PC-3 (cell line): ENCODE measurements around the gene EIF2B5. TPM values are rescaled to one million over a fixed set of nuclear protein-coding genes. Genes with fewer than 3 reads are reported as not detected.
A peak's percentile ranks its signal among the peaks of the same experiment; 100 is the strongest.

Experiments
- ATAC-seq: fragments of 200-7000 bp; cut with Tn5 transposase; 2 replicates; pipeline ENCODE4 v1.9.1; 2020; ENCODE audit warnings: mild to moderate bottlenecking, moderate library complexity
- BruUV-seq: library from RNA; stranded (reverse); fragments of 400-500 nt; replicated peaks from 2 replicates; lab custom pipeline; 2021; lab: Mats Ljungman, UMichigan
- CTCF ChIA-PET: fragments of 300-600 bp; sonication (Branson Sonifier 250); formaldehyde crosslinking; loops from one replicate; lab custom pipeline; 2022; ENCODE audit warnings: antibody characterized with exemption; lab: Charles Lee
- POLR2A ChIA-PET: fragments of 300-600 bp; sonication (Branson Sonifier 250); formaldehyde crosslinking; loops from one replicate; lab custom pipeline; 2022; ENCODE audit warnings: antibody characterized with exemption; ENCODE audit not compliant: unreplicated experiment; lab: Charles Lee
- DNase-seq: peaks from one replicate; pipeline ENCODE4 v3.0.0-alpha.2; 2015
- H2AFZ ChIP-seq: fragments of 300-600 bp; sonication (generic); 2 replicates; pipeline ENCODE4 v1.6.0; 2016; ENCODE audit warnings: antibody characterized with exemption, low read length
- H3F3A ChIP-seq: fragments of 300-600 bp; sonication (generic); one replicate; pipeline ENCODE4 v1.6.0; 2017; ENCODE audit warnings: antibody characterized with exemption, low read length, control low read depth, mild to moderate bottlenecking; ENCODE audit not compliant: unreplicated experiment
- H3K27ac ChIP-seq: fragments of 300-600 bp; sonication (generic); 2 replicates; pipeline ENCODE4 v1.5.1; 2016; ENCODE audit warnings: mild to moderate bottlenecking, low read length
- H3K27me3 ChIP-seq: fragments of 300-600 bp; sonication (generic); 2 replicates; pipeline ENCODE4 v1.6.1; 2016; ENCODE audit warnings: low read length, mixed read lengths
- H3K36me3 ChIP-seq: fragments of 300-600 bp; sonication (generic); 2 replicates; pipeline ENCODE4 v1.6.1; 2016; ENCODE audit warnings: low read depth, mixed run types, low read length, mixed read lengths
- H3K4me1 ChIP-seq: fragments of 300-600 bp; sonication (generic); 2 replicates; pipeline ENCODE4 v1.5.1; 2016; ENCODE audit warnings: low read length; ENCODE audit not compliant: insufficient read depth
- H3K4me2 ChIP-seq: fragments of 300-600 bp; sonication (generic); 2 replicates; pipeline ENCODE4 v1.6.0; 2016; ENCODE audit warnings: low read length
- H3K4me3 ChIP-seq: fragments of 300-600 bp; sonication (generic); 2 replicates; pipeline ENCODE4 v1.5.1; 2016; ENCODE audit warnings: mild to moderate bottlenecking, low read length, mixed read lengths
- H3K79me2 ChIP-seq: fragments of 300-600 bp; sonication (generic); 2 replicates; pipeline ENCODE4 v1.6.1; 2017; ENCODE audit warnings: low read length, mixed read lengths
- H3K9ac ChIP-seq: fragments of 300-600 bp; sonication (generic); 2 replicates; pipeline ENCODE4 v1.6.0; 2016; ENCODE audit warnings: mild to moderate bottlenecking, low read length
- H3K9me2 ChIP-seq: fragments of 300-600 bp; sonication (generic); replicated peaks from 2 replicates; pipeline ENCODE4 v1.6.1; 2016; ENCODE audit warnings: mixed run types, low read length, mixed read lengths
- H3K9me3 ChIP-seq: fragments of 300-600 bp; sonication (generic); 2 replicates; pipeline ENCODE4 v1.6.1; 2016; ENCODE audit warnings: low read length, mixed read lengths
- H4K20me1 ChIP-seq: fragments of 300-600 bp; sonication (generic); 2 replicates; pipeline ENCODE4 v1.6.1; 2016; ENCODE audit warnings: low read length, mixed read lengths
- EZH2 ChIP-seq: fragments of 300-600 bp; sonication (generic); IDR thresholded peaks from one replicate; pipeline ENCODE4 v1.6.1; 2017; ENCODE audit warnings: antibody characterized with exemption, mild to moderate bottlenecking, low read length; ENCODE audit not compliant: unreplicated experiment
- EZH2phosphoT487 ChIP-seq: fragments of 300-600 bp; sonication (generic); IDR thresholded peaks from 2 replicates; pipeline ENCODE4 v1.6.1; 2018; ENCODE audit warnings: mild to moderate bottlenecking, antibody characterized with exemption, low read length, borderline replicate concordance
- intact Hi-C: fragments of 100-400 bp; cut with micrococcal nuclease; formaldehyde crosslinking; loops from 2 replicates; pipeline ENCODE4 v1.9.0; 2023
- total RNA-seq: library from RNA; depleted of rRNA; stranded (reverse); fragments of >200 nt; gene quantifications from 2 replicates; pipeline ENCODE4 v1.2.3, GENCODE V29; 2014
- TF ChIP-seq, protein P1 (sequence below): fragments of 300-600 bp; sonication (generic); conservative IDR thresholded peaks from 2 replicates; pipeline ENCODE4 v1.5.1; 2017; ENCODE audit warnings: antibody characterized with exemption, low read depth, mild to moderate bottlenecking, low read length

EIF2B5 gene
- total RNA-seq, 1 experiment from 2014 or later = 51.3 TPM

- Histone ChIP-seq H3K36me3 (peaks cover 47% of the 10 kb centered on the region), H3K9me2 (no peaks in the 10 kb centered on the region), H3K27ac (peak overlapping the region; percentile 62), H3F3A (no peaks in the 10 kb centered on the region), H3K9me3 (no peaks in the 10 kb centered on the region), H4K20me1 (peaks cover 18% of the 10 kb centered on the region), H3K9ac (peak overlapping the region; percentile 97), H3K79me2 (peaks cover 52% of the 10 kb centered on the region), H3K4me2 (peak overlapping the region; percentile 97), H2AFZ (peak overlapping the region; percentile 36; the same call in 1 of the 2 replicates), H3K4me3 (peak overlapping the region; percentile 89), H3K4me1 (peaks cover 47% of the 10 kb centered on the region), H3K27me3 (no peaks in the 10 kb centered on the region)
- POLR2A ChIA-PET = no interaction called here
- intact Hi-C loops = no loop called here
- peak; percentile 81 for DNase-seq
- TF ChIP-seq EZH2 (no peak), EZH2phosphoT487 (no peak)
- TF ChIP-seq, protein P1, sequence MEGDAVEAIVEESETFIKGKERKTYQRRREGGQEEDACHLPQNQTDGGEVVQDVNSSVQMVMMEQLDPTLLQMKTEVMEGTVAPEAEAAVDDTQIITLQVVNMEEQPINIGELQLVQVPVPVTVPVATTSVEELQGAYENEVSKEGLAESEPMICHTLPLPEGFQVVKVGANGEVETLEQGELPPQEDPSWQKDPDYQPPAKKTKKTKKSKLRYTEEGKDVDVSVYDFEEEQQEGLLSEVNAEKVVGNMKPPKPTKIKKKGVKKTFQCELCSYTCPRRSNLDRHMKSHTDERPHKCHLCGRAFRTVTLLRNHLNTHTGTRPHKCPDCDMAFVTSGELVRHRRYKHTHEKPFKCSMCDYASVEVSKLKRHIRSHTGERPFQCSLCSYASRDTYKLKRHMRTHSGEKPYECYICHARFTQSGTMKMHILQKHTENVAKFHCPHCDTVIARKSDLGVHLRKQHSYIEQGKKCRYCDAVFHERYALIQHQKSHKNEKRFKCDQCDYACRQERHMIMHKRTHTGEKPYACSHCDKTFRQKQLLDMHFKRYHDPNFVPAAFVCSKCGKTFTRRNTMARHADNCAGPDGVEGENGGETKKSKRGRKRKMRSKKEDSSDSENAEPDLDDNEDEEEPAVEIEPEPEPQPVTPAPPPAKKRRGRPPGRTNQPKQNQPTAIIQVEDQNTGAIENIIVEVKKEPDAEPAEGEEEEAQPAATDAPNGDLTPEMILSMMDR = no peak
- CTCF ChIA-PET = interaction anchor here (1.0 kb wide), 1 partner anchor 51 kb away, joined by 3 read pairs; no protein-coding TSS in a partner anchor
- BruUV-seq = no TSS peak
- peak; percentile 45 for ATAC-seq
These were observed 41.5 kb downstream of the EIF2B5 start for GRCh38 chr3:184176377-184177330.

GRCh38 chr3:184177331-184177731 is 42.2 kb downstream of the EIF2B5 start:
- Histone ChIP-seq H3K36me3 (peaks cover 54% of the 10 kb centered on the region), H2AFZ (no peak overlapping the region), H3K9ac (peak overlapping the region; percentile 97; the same call in 1 of the 2 replicates), H3K4me3 (peak overlapping the region; percentile 89), H3K27ac (peak overlapping the region; percentile 62), H3K4me1 (peaks cover 40% of the 10 kb centered on the region), H3K9me3 (no peaks in the 10 kb centered on the region), H3K79me2 (peaks cover 52% of the 10 kb centered on the region), H3F3A (no peaks in the 10 kb centered on the region), H4K20me1 (peaks cover 18% of the 10 kb centered on the region), H3K27me3 (no peaks in the 10 kb centered on the region), H3K4me2 (peak overlapping the region; percentile 97), H3K9me2 (no peaks in the 10 kb centered on the region)
- CTCF ChIA-PET = interaction anchor here (1.0 kb wide), 1 partner anchor 51 kb away, joined by 3 read pairs; no protein-coding TSS in a partner anchor
- ATAC-seq = no peak
- POLR2A ChIA-PET = no interaction called here
- intact Hi-C loops = no loop called here
- no peak for DNase-seq
- no TSS peak for BruUV-seq
- TF ChIP-seq EZH2phosphoT487 (no peak), EZH2 (no peak)
- TF ChIP-seq, protein P1 = no peak
